GM13977 (cell line): Measurements from ENCODE around the gene EDIL3.
"Not testable (repeated sequence)": the region's sequence is repeated elsewhere in the genome, so short reads cannot be mapped to it uniquely, and the experiment has no call there.

ENCODE experiments used
- DNase-seq: peaks from one replicate; pipeline ENCODE4 v3.0.0; 2012; ENCODE audit warnings: low spot score
- CTCF ChIP-seq: IDR thresholded peaks from 2 replicates; pipeline ENCODE4 v1.5.1; 2012; ENCODE audit warnings: mild to moderate bottlenecking, control low read depth; ENCODE audit not compliant: insufficient read depth; ENCODE audit errors: extremely low read depth, missing control alignments
- in situ Hi-C: fragments of 300-500 bp; cut with MboI; formaldehyde crosslinking; loops from one replicate; pipeline ENCODE4 v1.12.0; 2022; ENCODE audit warnings: low sequenced_read_pairs, low pct_unique_long_range_greater_than_20kb, mixed read lengths, inconsistent platforms; ENCODE audit not compliant: unreplicated experiment

EDIL3 gene

GRCh38 chr5:84191281-84191680 lies 193.4 kb downstream of the EDIL3 start:
- no peak for DNase-seq
- no peak for TF ChIP-seq CTCF
- in situ Hi-C loops = no loop called here

- in situ Hi-C loops = no loop called here
- no peak for DNase-seq
- TF ChIP-seq CTCF = no peak
Observed at GRCh38 chr5:84184857-84185256, 199.8 kb downstream of the EDIL3 start.

- in situ Hi-C loops = no loop called here
- no peak for DNase-seq
- no peak for TF ChIP-seq CTCF
Observed at GRCh38 chr5:84181093-84181492, 203.6 kb downstream of the EDIL3 start.

GRCh38 chr5:84168841-84169240 lies 215.8 kb downstream of the EDIL3 start:
- in situ Hi-C loops = no loop called here
- TF ChIP-seq CTCF = no peak
- no peak for DNase-seq

GRCh38 chr5:84163671-84164070 lies 221.0 kb downstream of the EDIL3 start:
- DNase-seq = no peak
- in situ Hi-C loops = no loop called here
- no peak for TF ChIP-seq CTCF

GRCh38 chr5:84162695-84163094 lies 222.0 kb downstream of the EDIL3 start:
- in situ Hi-C loops = no loop called here
- no peak for DNase-seq
- TF ChIP-seq CTCF = no peak

GRCh38 chr5:84160650-84161049 lies 224.0 kb downstream of the EDIL3 start:
- DNase-seq, in situ Hi-C loops: not testable (repeated sequence)

GRCh38 chr5:84149094-84149493 lies 235.6 kb downstream of the EDIL3 start:
- in situ Hi-C loops = no loop called here
- no peak for DNase-seq
- no peak for TF ChIP-seq CTCF
